Epithelial cell of proximal tubule (primary cell): ENCODE results near the gene MAD1L1. TPM values are rescaled to one million over a fixed set of nuclear protein-coding genes. Genes with fewer than 3 reads are reported as not detected.
"Not testable (repeated sequence)": the region's sequence is repeated elsewhere in the genome, so short reads cannot be mapped to it uniquely, and the experiment has no call there.

ENCODE experiments used
- DNase-seq: peaks from one replicate; pipeline ENCODE4 v3.0.0-alpha.2; 2011; ENCODE audit warnings: low read depth
- H3K4me3 ChIP-seq: 2 replicates; pipeline ENCODE4 v1.5.1; 2011; ENCODE audit warnings: low read depth, mild to moderate bottlenecking, low read length
- CTCF ChIP-seq: conservative IDR thresholded peaks from 2 replicates; pipeline ENCODE4 v1.5.1; 2012; ENCODE audit warnings: low read depth, mild to moderate bottlenecking, low read length
- total RNA-seq: library from RNA; depleted of rRNA; stranded (reverse); fragments of >200 nt; gene quantifications from 2 replicates; pipeline ENCODE4 v1.2.3, GENCODE V29; 2015

The MAD1L1 gene
- total RNA-seq, 1 donor from 2014 or later: 83.4 TPM

GRCh38 chr7:1934017-1934416 is 298.7 kb downstream of the MAD1L1 start:
- no peak for DNase-seq
- H3K4me3 ChIP-seq: no peak overlapping the region
- no peak for TF ChIP-seq CTCF

GRCh38 chr7:1933066-1933750 is 299.5 kb downstream of the MAD1L1 start:
- no peak overlapping the region for H3K4me3 ChIP-seq
- no peak for DNase-seq
- no peak for TF ChIP-seq CTCF

- no peak for TF ChIP-seq CTCF
- DNase-seq: no peak
- H3K4me3 ChIP-seq: no peak overlapping the region
Observed at GRCh38 chr7:1931951-1932270, 300.8 kb downstream of the MAD1L1 start.

- TF ChIP-seq CTCF: no peak
- DNase-seq: no peak
- H3K4me3 ChIP-seq: no peak overlapping the region
Observed at GRCh38 chr7:1931256-1931950, 301.3 kb downstream of the MAD1L1 start.

- H3K4me3 ChIP-seq: no peak overlapping the region
- no peak for DNase-seq
- TF ChIP-seq CTCF: no peak
Observed at GRCh38 chr7:1930381-1931065, 302.2 kb downstream of the MAD1L1 start.

- not testable (repeated sequence) for H3K4me3 ChIP-seq, DNase-seq
Observed at GRCh38 chr7:1929349-1929925, 303.3 kb downstream of the MAD1L1 start.

GRCh38 chr7:1928645-1929348 is 303.9 kb downstream of the MAD1L1 start:
- no peak for TF ChIP-seq CTCF
- no peak for DNase-seq
- no peak overlapping the region for H3K4me3 ChIP-seq
